ENCODE results near the gene RCC1. TPM values are rescaled to one million over a fixed set of nuclear protein-coding genes. Genes with fewer than 3 reads are reported as not detected.
"Not testable (repeated sequence)": the region's sequence is repeated elsewhere in the genome, so short reads cannot be mapped to it uniquely, and the experiment has no call there.

The RCC1 gene
- total and polyA plus RNA-seq, 2 donors (not counting 3 experiments of a cell fraction or from before 2014, with no cell fraction given) = 37.1 to 77.7 TPM

DNA sequence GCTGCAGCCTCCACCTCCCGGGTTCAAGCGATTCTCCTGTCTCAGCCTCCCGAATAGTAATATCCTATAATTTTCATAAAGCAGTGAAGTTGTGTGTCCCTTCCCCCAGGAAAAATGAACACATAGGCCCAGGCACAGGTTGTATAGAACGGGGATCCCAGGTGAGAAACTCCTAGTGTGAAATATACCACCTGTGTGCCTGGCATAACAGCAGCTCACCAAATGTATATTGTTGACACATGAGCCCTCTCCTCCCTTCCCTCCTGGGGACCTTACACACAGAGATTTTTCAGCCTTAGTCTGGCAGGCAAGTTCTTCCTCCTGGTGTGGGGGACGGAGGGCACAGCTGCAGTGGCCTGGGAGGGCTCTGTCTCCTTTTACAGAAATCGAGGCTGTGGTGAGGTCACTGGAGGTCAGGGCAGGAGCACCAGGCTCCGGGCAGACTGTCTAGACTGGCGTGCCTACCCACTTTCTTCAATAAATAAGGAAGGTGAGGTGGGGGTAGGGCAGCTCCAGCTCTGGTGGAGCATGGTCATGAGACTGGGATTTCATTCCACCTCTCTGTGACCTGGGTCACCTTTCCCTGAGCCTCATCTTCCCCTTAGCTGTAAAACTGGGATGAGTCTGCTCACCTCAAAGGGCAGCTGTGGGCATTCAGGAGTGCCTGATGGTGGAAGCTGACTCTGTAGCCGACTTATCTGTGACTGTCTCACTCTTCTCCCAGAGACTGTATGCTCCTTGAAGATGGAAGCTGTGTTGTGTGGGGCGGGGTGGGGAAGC lies 14.3 kb downstream of the RCC1 start:
- dilution Hi-C loops (cut with MboI; ENCODE audit: extremely low pct_ligation_motif_present, low sequenced_read_pairs) (no loop called here), intact Hi-C loops (cut with micrococcal nuclease) (loop anchor here (2.0 to 5.0 kb wide), 3 partner anchors 33 to 217 kb away; partner anchors contain the start of genes TAF12, TRNAU1AP and YTHDF2)
- POLR2A ChIA-PET = interaction anchor here (0.6 kb wide), 1 partner anchor 10 kb away, joined by 6 read pairs; no protein-coding TSS in a partner anchor
- TF ChIP-seq JUN (IDR thresholded peaks at IDR 0.05; ENCODE audit: borderline replicate concordance, insufficient read depth, insufficient read length, low read depth) (no peak), POLR2AphosphoS5 (IDR thresholded peaks at IDR 0.05; ENCODE audit: insufficient read depth, low read depth, low read length) (no peak), GATA2 (IDR thresholded peaks at IDR 0.05; ENCODE audit: insufficient read depth, insufficient read length, low read depth, low read length) (no peak), POLR2A (IDR thresholded peaks at IDR 0.05; ENCODE audit: low read depth, low read length) (no peak), EZH2 (IDR thresholded peaks at IDR 0.05; ENCODE audit: borderline replicate concordance, low read depth, low read length, severe bottlenecking) (no peak), CTCF (IDR thresholded peaks at IDR 0.05; ENCODE audit: extremely low read depth in 1 of 2, insufficient read depth in 1 of 2, low read depth in 1 of 2, low read length in 2 of 2) (no peak), FOS (IDR thresholded peaks at IDR 0.05; ENCODE audit: borderline replicate concordance, insufficient read depth, low read length) (no peak), MAX (IDR thresholded peaks at IDR 0.05; ENCODE audit: insufficient read depth, insufficient read length) (no peak), MYC (IDR thresholded peaks at IDR 0.05; ENCODE audit: low read depth, low read length) (no peak)
- DNase-seq (ENCODE audit: low read depth, low spot score) = no peak
- Histone ChIP-seq H3K9me1 (replicated peaks; ENCODE audit: control insufficient read depth, extremely low read depth, insufficient read depth, low read length) (no peaks in the 10 kb centered on the region), H3K79me2 (ENCODE audit: control insufficient read depth, insufficient read depth, low read length) (peaks cover 60% of the 10 kb centered on the region), H3K4me2 (ENCODE audit: insufficient read depth, low read length) (no peak overlapping the region), H3K9ac (replicated peaks; ENCODE audit: extremely low read depth, insufficient read depth, low read length) (no peak overlapping the region), H3K4me3 (replicated peaks in 1 of 3; ENCODE audit: insufficient read depth in 1 of 3, low read depth in 1 of 3, low read length in 3 of 3) (no peak overlapping the region), H4K20me1 (replicated peaks; ENCODE audit: control insufficient read depth, extremely low read depth, insufficient read depth, low read length) (no peaks in the 10 kb centered on the region), H3K36me3 (ENCODE audit: control insufficient read depth in 2 of 2, extremely low read depth in 1 of 2, insufficient read depth in 2 of 2, low read length in 2 of 2) (no peaks in the 10 kb centered on the region), H3K27me3 (ENCODE audit: control insufficient read depth in 2 of 2, insufficient read depth in 2 of 2, low read length in 2 of 2) (no peaks in the 10 kb centered on the region), H3K4me1 (ENCODE audit: control insufficient read depth, extremely low read depth, insufficient read depth, low read length) (peaks cover 14% of the 10 kb centered on the region), H2AFZ (ENCODE audit: low read depth, low read length) (no peak overlapping the region), H3K27ac (ENCODE audit: insufficient read depth, low read depth, low read length) (no peak overlapping the region), H3K9me3 (replicated peaks; ENCODE audit: control insufficient read depth, insufficient read depth, low read length) (no peaks in the 10 kb centered on the region)
- no peak for FAIRE-seq
- CTCF ChIA-PET = interaction anchor here (0.6 to 2.6 kb wide), 3 partner anchors 83 to 357 kb away, joined by 3 to 53 read pairs (median 4); no protein-coding TSS in a partner anchor
- no TSS peak for BruUV-seq (replicated peaks)

DNA sequence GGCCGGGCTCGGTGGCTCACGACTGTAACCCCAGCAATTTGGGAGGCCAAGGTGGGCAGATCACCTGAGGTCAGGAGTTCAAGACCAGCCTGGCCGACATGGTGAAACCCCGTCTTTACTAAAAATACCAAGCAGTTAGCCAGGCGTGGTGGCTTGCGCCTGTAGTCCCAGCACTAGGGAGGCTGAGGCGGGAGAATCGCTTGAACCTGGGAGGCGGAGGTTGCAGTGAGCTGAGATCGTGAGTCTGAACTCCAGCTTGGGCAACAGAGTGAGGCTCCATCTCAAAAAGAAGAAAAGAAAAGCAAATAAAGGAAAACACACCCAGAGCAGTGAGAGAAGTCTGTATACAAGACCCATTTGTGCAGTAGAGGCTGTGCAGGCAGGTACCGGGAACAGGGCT lies 15.0 kb downstream of the RCC1 start:
- BruUV-seq (replicated peaks); H3K4me3 ChIP-seq (replicated peaks in 1 of 3; ENCODE audit: insufficient read depth in 1 of 3, low read depth in 1 of 3, low read length in 3 of 3); H3K27me3 ChIP-seq (ENCODE audit: control insufficient read depth in 2 of 2, insufficient read depth in 2 of 2, low read length in 2 of 2); H2AFZ ChIP-seq (ENCODE audit: low read depth, low read length); H3K9me1 ChIP-seq (replicated peaks; ENCODE audit: control insufficient read depth, extremely low read depth, insufficient read depth, low read length); H4K20me1 ChIP-seq (replicated peaks; ENCODE audit: control insufficient read depth, extremely low read depth, insufficient read depth, low read length); intact Hi-C loops (cut with micrococcal nuclease); H3K36me3 ChIP-seq (ENCODE audit: control insufficient read depth in 2 of 2, extremely low read depth in 1 of 2, insufficient read depth in 2 of 2, low read length in 2 of 2); H3K27ac ChIP-seq (ENCODE audit: insufficient read depth, low read depth, low read length); FAIRE-seq; DNase-seq (ENCODE audit: low read depth, low spot score); H3K9ac ChIP-seq (replicated peaks; ENCODE audit: extremely low read depth, insufficient read depth, low read length); dilution Hi-C loops (cut with MboI; ENCODE audit: extremely low pct_ligation_motif_present, low sequenced_read_pairs); H3K9me3 ChIP-seq (replicated peaks; ENCODE audit: control insufficient read depth, insufficient read depth, low read length); H3K4me2 ChIP-seq (ENCODE audit: insufficient read depth, low read length): not testable (repeated sequence)
- Histone ChIP-seq H3K79me2 (ENCODE audit: control insufficient read depth, insufficient read depth, low read length) (peaks cover 66% of the 10 kb centered on the region), H3K4me1 (ENCODE audit: control insufficient read depth, extremely low read depth, insufficient read depth, low read length) (peaks cover 14% of the 10 kb centered on the region)
- CTCF ChIA-PET = interaction anchor here (1.5 kb wide), 1 partner anchor 356 kb away, joined by 4 read pairs; no protein-coding TSS in a partner anchor
- POLR2A ChIA-PET = interaction anchor here (0.6 to 1.9 kb wide), 2 partner anchors 9 to 59 kb away, joined by 6 to 9 read pairs; no protein-coding TSS in a partner anchor

Measured in endothelial cell of umbilical vein (primary cell).